NCI-H524 treated with DMSO at 0.1 percent for 48 hours (cell line): Measurements from ENCODE around the gene SERPINB1.
"Not testable (repeated sequence)": the region's sequence is repeated elsewhere in the genome, so short reads cannot be mapped to it uniquely, and the experiment has no call there.

Experiments
- DNase-seq: peaks from one replicate; lab custom pipeline; 2025; lab: John Stamatoyannopoulos, UW

The SERPINB1 gene

GRCh38 chr6:2817903-2818443 is 23.7 kb downstream of the SERPINB1 start:
- DNase-seq = no peak

GRCh38 chr6:2816158-2816557 is 25.5 kb downstream of the SERPINB1 start:
- DNase-seq = no peak

- DNase-seq = no peak
These were observed 29.0 kb downstream of the SERPINB1 start for GRCh38 chr6:2812695-2813094.

GRCh38 chr6:2810092-2810671 is 31.5 kb downstream of the SERPINB1 start:
- no peak for DNase-seq

GRCh38 chr6:2809015-2809414 is 32.6 kb downstream of the SERPINB1 start:
- DNase-seq = no peak

GRCh38 chr6:2807342-2808090 is 34.1 kb downstream of the SERPINB1 start:
- DNase-seq = no peak

- no peak for DNase-seq
These were observed 35.0 kb downstream of the SERPINB1 start for GRCh38 chr6:2806644-2807043.

- DNase-seq = no peak
These were observed 36.6 kb downstream of the SERPINB1 start for GRCh38 chr6:2805031-2805430.

GRCh38 chr6:2804516-2804915 is 37.1 kb downstream of the SERPINB1 start:
- no peak for DNase-seq

- DNase-seq = no peak
These were observed 37.8 kb downstream of the SERPINB1 start for GRCh38 chr6:2803731-2804429.

GRCh38 chr6:2802521-2803060 is 39.1 kb downstream of the SERPINB1 start:
- DNase-seq = no peak

- not testable (repeated sequence) for DNase-seq
These were observed 40.0 kb downstream of the SERPINB1 start for GRCh38 chr6:2801687-2802086.

- DNase-seq = no peak
These were observed 40.9 kb downstream of the SERPINB1 start for GRCh38 chr6:2800552-2801316.

- DNase-seq = no peak
These were observed 41.6 kb downstream of the SERPINB1 start for GRCh38 chr6:2799936-2800527.

- DNase-seq = no peak
These were observed 43.0 kb downstream of the SERPINB1 start for GRCh38 chr6:2798586-2799134.

GRCh38 chr6:2797564-2798031 is 44.1 kb downstream of the SERPINB1 start:
- DNase-seq = no peak

GRCh38 chr6:2796861-2797260 is 44.8 kb downstream of the SERPINB1 start:
- no peak for DNase-seq

- no peak for DNase-seq
These were observed 45.7 kb downstream of the SERPINB1 start for GRCh38 chr6:2795956-2796355.

GRCh38 chr6:2795162-2795561 is 46.5 kb downstream of the SERPINB1 start:
- DNase-seq = no peak

GRCh38 chr6:2794171-2794730 is 47.4 kb downstream of the SERPINB1 start:
- no peak for DNase-seq
